Measurements from ENCODE around the gene EVA1C.

DNA sequence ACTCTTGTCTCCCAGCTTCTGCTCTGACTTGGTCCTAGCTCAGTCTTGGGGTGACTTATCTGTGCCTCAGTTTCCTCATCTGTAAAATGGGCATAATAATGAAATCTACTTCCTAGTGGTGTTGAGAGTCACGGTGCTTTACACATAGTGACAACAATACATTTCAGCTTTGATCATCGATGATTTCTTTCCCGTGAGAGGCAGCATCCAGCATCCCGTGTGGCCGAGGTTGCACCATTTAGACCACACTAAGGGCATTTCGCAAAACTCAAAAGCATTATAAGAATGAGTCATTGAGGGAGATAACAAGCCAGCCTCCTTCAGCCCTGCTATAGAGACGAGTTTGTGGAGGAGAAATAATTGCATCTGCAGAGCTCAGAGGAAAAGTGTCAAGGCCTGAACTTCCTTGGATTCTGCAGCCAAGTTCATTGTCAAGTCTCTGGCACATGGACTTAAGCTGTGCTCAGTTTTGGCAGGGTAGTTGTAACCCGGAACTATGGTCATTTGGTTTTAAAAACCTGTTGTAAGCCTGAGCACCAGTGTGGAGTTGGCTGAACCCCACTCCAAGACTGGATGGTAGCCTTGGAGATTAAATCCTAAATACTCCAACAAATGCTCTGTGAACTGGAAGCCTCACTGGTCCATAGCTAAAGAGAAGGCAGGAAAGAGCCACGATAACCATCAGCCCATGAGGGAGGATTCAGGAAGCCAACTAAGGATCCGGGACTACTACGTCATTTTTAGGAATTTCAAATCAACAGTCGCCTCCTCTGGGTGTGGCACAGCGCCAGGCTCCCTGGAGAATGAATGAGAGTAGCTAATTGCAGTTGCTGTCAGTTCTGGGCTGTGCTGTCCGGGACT lies 108.6 kb downstream of the EVA1C start:
- TF ChIP-seq ZNF431 (CRISPR knock-in tag; IDR thresholded peaks at IDR 0.05) (no peak), GABPB1 (CRISPR knock-in tag; IDR thresholded peaks at IDR 0.05) (no peak), ZBTB7A (IDR thresholded peaks at IDR 0.05; ENCODE audit: borderline replicate concordance, control insufficient read depth, low read depth, low read length) (no peak), ZNF232 (CRISPR knock-in tag; IDR thresholded peaks at IDR 0.05) (no peak)
- TF ChIP-seq, protein P1, sequence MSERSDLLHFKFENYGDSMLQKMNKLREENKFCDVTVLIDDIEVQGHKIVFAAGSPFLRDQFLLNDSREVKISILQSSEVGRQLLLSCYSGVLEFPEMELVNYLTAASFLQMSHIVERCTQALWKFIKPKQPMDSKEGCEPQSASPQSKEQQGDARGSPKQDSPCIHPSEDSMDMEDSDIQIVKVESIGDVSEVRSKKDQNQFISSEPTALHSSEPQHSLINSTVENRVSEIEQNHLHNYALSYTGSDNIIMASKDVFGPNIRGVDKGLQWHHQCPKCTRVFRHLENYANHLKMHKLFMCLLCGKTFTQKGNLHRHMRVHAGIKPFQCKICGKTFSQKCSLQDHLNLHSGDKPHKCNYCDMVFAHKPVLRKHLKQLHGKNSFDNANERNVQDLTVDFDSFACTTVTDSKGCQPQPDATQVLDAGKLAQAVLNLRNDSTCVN (CRISPR knock-in tag; IDR thresholded peaks at IDR 0.05): no peak
